Fibroblast of skin of scalp (primary cell): ENCODE data around the gene NQO2.
A peak's percentile ranks its signal among the peaks of the same experiment; 100 is the strongest.
"Not testable (repeated sequence)": the region's sequence is repeated elsewhere in the genome, so short reads cannot be mapped to it uniquely, and the experiment has no call there.

Source experiments
- DNase-seq: peaks from one replicate; pipeline ENCODE4 v3.0.0-alpha.2; 2013

The NQO2 gene

GRCh38 chr6:3014675-3015066 is 15.0 kb downstream of the NQO2 start:
- no peak for DNase-seq

DNA sequence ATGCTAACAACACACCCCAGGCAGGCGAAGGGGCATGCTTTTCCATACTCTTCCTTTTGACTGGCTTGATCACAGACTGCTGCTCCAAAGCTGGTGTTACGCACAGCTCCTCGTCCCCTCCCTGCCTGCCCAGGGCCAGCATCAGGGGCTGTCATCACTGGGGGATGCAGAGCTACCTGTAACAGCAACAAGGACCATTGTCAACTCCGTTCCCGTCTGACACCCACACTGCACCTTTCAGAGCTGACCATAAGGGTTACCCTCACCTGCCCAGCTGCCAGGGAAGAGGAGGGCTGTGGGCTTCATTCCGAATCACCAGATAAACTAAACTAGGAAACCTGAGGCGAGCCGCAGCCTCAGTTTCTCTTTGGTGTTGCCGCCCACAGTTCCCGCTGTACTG is 15.4 kb downstream of the NQO2 start:
- DNase-seq = no peak

GRCh38 chr6:3016473-3017280 is 17.0 kb downstream of the NQO2 start:
- no peak for DNase-seq

DNA sequence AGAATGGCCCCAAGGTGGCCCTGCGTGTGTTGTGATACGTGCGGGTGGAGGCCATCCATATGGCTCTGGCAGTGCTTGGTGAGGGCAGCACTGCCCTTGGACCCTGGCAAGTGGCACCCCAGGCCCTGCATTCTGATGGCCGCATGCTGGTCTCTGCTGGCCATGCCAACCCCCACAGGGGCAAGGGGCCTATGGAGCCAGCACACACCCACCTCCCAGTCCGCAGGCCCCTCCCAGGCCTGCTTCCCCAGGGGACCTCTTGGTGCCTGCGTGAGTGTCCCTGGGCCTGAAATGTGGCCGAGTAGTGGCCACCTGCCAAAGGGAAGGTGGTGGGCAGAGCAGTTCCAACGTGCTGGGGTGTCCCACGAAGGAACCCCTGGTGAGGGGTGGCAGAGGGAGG is 17.6 kb downstream of the NQO2 start:
- DNase-seq = no peak

- DNase-seq = no peak
Measured at GRCh38 chr6:3019065-3019464, 19.4 kb downstream of the NQO2 start.

DNA sequence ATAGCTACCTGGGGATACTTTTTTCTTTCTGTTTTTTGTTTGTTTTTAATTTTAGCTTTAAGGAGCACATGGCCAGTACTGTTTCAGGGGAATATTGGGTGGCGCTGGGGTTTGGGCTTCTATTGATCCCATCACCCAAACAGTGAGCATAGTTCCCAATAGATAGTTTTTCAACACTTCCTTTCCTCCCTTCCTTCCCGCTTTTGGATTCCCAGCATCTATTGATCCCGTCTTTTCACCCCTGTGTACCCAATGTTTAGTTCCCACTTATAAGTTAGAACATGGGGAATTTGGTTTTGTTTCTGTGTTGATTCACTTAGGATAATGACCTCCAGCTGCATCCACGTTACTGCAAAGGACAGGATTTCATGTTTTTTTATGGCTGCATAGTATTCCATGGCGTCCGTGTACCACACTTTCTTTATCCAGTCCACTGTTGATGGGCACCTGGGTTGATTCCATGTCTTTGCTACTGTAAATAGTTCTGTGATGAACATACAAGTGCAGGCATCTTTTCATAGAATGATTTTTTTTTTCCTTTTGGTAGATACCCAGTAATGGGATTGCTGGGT is 20.1 kb downstream of the NQO2 start:
- DNase-seq = no peak

DNA sequence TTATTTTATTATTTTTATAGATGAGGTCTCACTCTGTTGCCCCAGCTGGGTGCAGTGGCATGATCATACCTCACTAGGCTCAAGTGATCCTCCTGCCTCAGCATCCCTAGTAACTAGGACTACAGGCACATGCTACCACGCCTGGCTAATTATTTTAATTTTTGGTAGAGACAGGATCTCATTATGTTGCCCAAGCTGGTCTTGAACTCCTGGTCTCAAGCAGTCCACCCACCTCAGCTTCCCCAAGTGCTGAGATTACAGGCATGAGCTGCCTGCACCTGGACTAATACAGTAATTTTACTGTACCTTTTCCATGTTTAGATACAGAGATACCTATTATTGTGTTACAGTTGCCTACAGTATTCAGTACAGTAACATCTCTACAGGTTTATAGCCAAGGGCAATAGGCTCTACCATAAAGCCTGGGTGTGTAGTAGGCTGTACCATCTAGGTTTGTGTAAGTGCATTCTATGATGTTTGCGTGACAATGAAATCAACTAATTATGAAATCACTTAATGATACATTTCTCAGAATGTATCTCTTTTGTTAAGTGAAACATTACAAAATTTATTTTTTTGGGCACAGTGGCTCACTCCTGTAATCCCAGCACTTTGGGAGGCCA is 21.4 kb downstream of the NQO2 start:
- not testable (repeated sequence) for DNase-seq

GRCh38 chr6:3022765-3023662 is 23.3 kb downstream of the NQO2 start:
- no peak for DNase-seq

- peak; percentile 97 for DNase-seq
Measured at GRCh38 chr6:3023663-3024483, 24.2 kb downstream of the NQO2 start.

DNA sequence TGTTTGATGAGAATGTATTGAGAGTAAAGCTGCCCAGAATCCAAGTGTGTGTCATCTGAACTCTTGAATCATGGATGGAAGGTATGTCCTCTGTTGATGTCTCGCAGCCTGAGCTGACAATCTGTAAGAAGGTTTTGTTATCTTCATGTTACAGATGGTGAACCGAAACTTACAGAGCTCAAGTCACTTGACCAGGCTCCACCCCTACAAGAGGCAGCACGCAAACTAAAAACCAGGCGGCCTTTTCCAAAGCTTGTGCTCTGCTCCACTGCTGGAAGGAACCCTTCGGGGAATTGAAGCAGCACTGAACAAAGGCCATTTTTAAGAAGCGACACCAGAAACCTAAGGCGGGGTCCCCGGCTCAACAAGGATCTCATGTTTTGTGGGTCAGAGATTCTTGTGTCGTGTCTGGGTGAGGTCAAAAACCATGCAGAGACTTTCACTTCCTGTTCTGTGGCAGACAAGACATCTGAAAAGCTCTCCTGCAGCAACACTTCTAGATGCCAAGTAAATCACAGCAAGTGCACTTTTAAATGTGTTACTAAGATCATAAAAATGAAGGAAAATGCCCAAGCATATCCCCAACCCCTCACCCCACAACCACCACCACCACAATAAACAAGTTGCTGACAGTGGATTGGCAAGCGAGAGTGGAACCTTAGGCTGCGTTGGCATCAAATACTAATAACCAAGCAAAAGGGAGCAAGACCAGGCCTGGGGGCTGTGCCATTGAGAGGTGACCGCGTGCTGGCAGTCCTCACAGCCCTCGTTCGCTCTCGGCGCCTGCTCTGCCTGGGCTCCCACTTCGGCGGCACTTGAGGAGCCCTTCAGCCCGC is 27.3 kb downstream of the NQO2 start:
- peak; percentile 48 for DNase-seq

DNA sequence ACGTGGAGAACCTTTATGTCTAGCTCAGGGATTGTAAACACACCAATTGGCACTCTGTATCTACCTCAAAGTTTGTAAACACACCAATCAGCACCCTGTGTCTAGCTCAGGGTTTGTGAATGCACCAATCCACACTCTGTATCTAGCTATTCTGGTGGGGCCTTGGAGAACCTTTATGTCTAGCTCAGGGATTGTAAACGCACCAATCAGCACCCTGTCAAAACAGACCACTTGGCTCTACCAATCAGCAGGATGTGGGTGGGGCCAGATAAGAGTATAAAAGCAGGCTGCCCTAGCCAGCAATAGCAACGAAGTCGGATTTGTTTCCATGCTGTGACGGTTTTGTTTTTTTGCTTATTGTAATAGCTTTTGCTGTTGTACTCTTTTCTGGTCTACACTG is 28.5 kb downstream of the NQO2 start:
- not testable (repeated sequence) for DNase-seq

DNA sequence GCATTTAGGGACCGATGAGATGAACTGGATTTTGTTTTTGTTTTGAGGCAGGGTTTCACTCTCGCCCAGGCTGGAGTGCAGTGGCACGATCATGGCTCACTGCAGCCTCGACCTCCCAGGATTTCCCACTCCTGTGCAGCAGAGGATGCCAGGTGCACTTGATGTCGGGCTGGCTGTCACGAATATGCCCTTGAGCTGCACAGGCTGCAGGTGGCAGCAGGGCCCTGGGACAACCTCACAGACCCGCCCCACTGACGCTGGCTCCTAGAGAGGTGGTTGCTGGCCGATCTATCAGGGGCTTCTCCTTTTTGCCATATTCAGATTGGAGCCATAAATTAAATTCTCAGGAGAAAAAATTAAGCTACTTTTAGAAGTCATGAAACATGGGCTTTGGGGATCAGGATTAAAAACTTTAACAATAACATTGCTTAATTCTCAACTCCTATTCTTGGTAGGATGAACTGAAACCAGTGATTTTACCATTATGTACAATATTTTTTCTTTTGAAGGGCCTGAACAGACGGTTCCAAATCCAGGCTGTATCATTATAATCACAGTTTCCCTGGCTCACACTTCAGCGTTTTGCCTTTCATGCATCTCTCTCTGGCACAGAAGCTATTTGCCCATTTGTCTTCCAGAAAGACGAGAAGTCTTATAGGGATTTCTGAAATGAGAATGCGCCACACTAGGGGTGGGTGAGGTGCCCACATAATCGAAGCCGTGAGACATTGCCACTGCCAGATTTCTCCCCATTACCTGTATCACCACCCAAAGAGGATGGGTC is 32.4 kb downstream of the NQO2 start:
- no peak for DNase-seq

- no peak for DNase-seq
Measured at GRCh38 chr6:3032986-3033385, 33.3 kb downstream of the NQO2 start.

- DNase-seq = no peak
Measured at GRCh38 chr6:3033652-3034051, 34.0 kb downstream of the NQO2 start.

- no peak for DNase-seq
Measured at GRCh38 chr6:3035397-3035796, 35.7 kb downstream of the NQO2 start.

GRCh38 chr6:3036861-3037637 is 37.4 kb downstream of the NQO2 start:
- DNase-seq = no peak

- no peak for DNase-seq
Measured at GRCh38 chr6:3037638-3038365, 38.1 kb downstream of the NQO2 start.

DNA sequence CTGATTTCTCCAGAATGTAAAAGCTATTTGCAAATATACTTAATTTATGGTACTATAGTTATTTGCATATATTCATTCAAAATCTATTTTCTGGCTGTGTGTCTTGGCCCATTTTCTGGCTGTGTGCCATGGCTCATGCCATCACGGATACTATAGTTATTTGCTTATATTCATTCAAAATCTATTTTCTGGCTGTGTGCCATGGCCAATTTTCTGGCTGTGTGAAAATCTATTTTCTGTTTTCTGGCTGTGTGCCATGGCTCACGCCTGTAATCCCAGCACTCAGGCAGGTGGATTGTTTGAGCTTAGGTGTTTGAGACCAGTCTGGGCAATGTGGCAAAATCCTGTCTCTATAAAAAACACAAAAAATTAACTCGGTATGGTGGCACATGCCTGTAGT is 39.7 kb downstream of the NQO2 start:
- DNase-seq = no peak

DNA sequence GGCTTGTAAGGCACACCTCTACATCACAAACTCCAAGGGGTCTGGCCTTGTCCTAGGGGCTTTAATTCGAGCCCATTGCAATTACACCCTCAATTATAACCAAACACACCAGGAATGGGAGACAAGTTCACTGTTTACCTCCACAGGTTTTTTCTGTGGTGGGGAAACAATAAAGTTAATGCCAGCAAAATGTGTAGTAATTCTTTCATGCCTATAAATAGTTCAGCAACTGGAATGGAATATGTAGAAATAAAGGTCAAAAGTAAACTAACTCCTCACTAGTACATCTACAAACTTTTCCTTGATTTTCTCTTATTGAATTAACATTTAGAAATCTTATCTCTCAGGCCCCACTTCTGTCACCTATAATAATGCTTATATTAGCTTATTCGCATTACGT is 41.5 kb downstream of the NQO2 start:
- no peak for DNase-seq
